IPS-18c (cell line): Measurements from ENCODE around the gene USP54.

ENCODE experiments used
- H3K4me3 ChIP-seq: 2 replicates; pipeline ENCODE4 v1.7.0; 2013; ENCODE audit warnings: low read depth, mild to moderate bottlenecking, low read length, moderate library complexity; ENCODE audit not compliant: insufficient read depth
- H3K9me3 ChIP-seq: one replicate; pipeline ENCODE4 v1.6.1; 2013; ENCODE audit warnings: mild to moderate bottlenecking, low read length, moderate library complexity; ENCODE audit not compliant: control insufficient read depth, insufficient read depth

Gene USP54

GRCh38 chr10:73456187-73456890 lies 134.8 kb downstream of the USP54 start:
- Histone ChIP-seq H3K9me3 (no peaks in the 10 kb centered on the region), H3K4me3 (no peak overlapping the region)

GRCh38 chr10:73449113-73449512 lies 142.0 kb downstream of the USP54 start:
- Histone ChIP-seq H3K4me3 (no peak overlapping the region), H3K9me3 (no peaks in the 10 kb centered on the region)

- H3K4me3 ChIP-seq: no peak overlapping the region
- H3K9me3 ChIP-seq: no peaks in the 10 kb centered on the region
These were observed 142.8 kb downstream of the USP54 start for GRCh38 chr10:73448384-73448783.
